PC-3 (cell line): Measurements from ENCODE around the gene TPM4.

ENCODE experiments used
- CTCF ChIP-seq: fragments of 300-600 bp; sonication (generic); conservative IDR thresholded peaks from 2 replicates; pipeline ENCODE4 v1.5.1; 2017; ENCODE audit warnings: antibody characterized with exemption, low read depth, mild to moderate bottlenecking, low read length
- EZH2 ChIP-seq: fragments of 300-600 bp; sonication (generic); IDR thresholded peaks from one replicate; pipeline ENCODE4 v1.6.1; 2017; ENCODE audit warnings: antibody characterized with exemption, mild to moderate bottlenecking, low read length; ENCODE audit not compliant: unreplicated experiment

GRCh38 chr19:16075430-16076153 lies 703 bp upstream of the TPM4 start:
- TF ChIP-seq CTCF (no peak), EZH2 (no peak)
